H1 (cell line): ENCODE data around the gene CNTN6. TPM values are rescaled to one million over a fixed set of nuclear protein-coding genes. Genes with fewer than 3 reads are reported as not detected.

Experiments
- CTCF ChIA-PET: fragments of 300-600 bp; sonication (Branson Sonifier 250); formaldehyde crosslinking; loops from one replicate; lab custom pipeline; 2021; ENCODE audit not compliant: partially characterized antibody; lab: Charles Lee
- POLR2A ChIA-PET: fragments of 300-600 bp; sonication (Branson Sonifier 250); formaldehyde crosslinking; loops from one replicate; lab custom pipeline; 2021; ENCODE audit warnings: inconsistent platforms; ENCODE audit not compliant: partially characterized antibody; lab: Charles Lee
- DNase-seq, 2 experiments: peaks; one replicate each; pipeline versions ENCODE4 v3.0.0 to v3.0.0-alpha.2; 2010 to 2022; ENCODE audit warnings: low spot score in 2 of 2, low read depth in 1 of 2, mixed read lengths in 1 of 2
- FAIRE-seq: peaks from 2 replicates; lab custom pipeline; 2011; peaks lifted over from hg19 to GRCh38; lab: Jason Lieb, UNC
- H2AFZ ChIP-seq: 2 replicates; pipeline ENCODE4 v1.8.1; 2012; ENCODE audit warnings: low read length, inconsistent platforms
- H2AK5ac ChIP-seq: 2 replicates; pipeline ENCODE4 v1.6.1; 2013; ENCODE audit warnings: low read depth, low read length
- H2BK120ac ChIP-seq: replicated peaks from 2 replicates; pipeline ENCODE3; 2013; ENCODE audit warnings: low read depth, low read length, inconsistent platforms
- H2BK12ac ChIP-seq: 2 replicates; pipeline ENCODE4 v1.6.1; 2013; ENCODE audit warnings: low read depth, low read length
- H2BK15ac ChIP-seq: 2 replicates; pipeline ENCODE4 v1.6.1; 2013; ENCODE audit warnings: low read length
- H2BK20ac ChIP-seq: 2 replicates; pipeline ENCODE4 v1.6.1; 2013; ENCODE audit warnings: low read length
- H2BK5ac ChIP-seq: 2 replicates; pipeline ENCODE4 v1.6.1; 2013; ENCODE audit warnings: low read depth, low read length
- H3K14ac ChIP-seq: 2 replicates; pipeline ENCODE4 v1.6.1; 2013; ENCODE audit warnings: inconsistent platforms; ENCODE audit not compliant: insufficient read length
- H3K18ac ChIP-seq: 2 replicates; pipeline ENCODE4 v1.6.1; 2013; ENCODE audit warnings: low read length; ENCODE audit errors: extremely low read depth
- H3K23ac ChIP-seq: 2 replicates; pipeline ENCODE4 v1.6.1; 2013; ENCODE audit warnings: inconsistent platforms; ENCODE audit not compliant: insufficient read length
- H3K23me2 ChIP-seq: 2 replicates; pipeline ENCODE4 v1.6.1; 2013; ENCODE audit warnings: low read depth, low read length
- H3K27ac ChIP-seq: 2 replicates; pipeline ENCODE4 v1.6.1; 2011; ENCODE audit warnings: low read depth, low read length, inconsistent platforms
- H3K27me3 ChIP-seq, 4 experiments: replicated peaks in 1 of 4; 1 replicate in 1 of 4; 2 replicates in 3 of 4; pipeline versions ENCODE4 v1.6.1 to v1.8.1; 2011 to 2013; ENCODE audit warnings: low read length in 3 of 4, mild to moderate bottlenecking in 3 of 4, inconsistent platforms in 2 of 4, mixed read lengths in 2 of 4, moderate library complexity in 1 of 4; ENCODE audit not compliant: control insufficient read depth in 3 of 4, insufficient read depth in 3 of 4; ENCODE audit errors: extremely low read depth in 1 of 4
- H3K36me3 ChIP-seq, 4 experiments: 2 replicates each; pipeline versions ENCODE4 v1.6.1 to v1.8.1; 2011 to 2013; ENCODE audit warnings: mild to moderate bottlenecking in 4 of 4, low read length in 3 of 4, moderate library complexity in 2 of 4, control low read depth in 1 of 4, inconsistent platforms in 1 of 4; ENCODE audit not compliant: insufficient read depth in 4 of 4, control insufficient read depth in 2 of 4
- H3K4ac ChIP-seq: replicated peaks from 2 replicates; pipeline ENCODE3; 2013; ENCODE audit warnings: low read length, low read depth, mixed read lengths, inconsistent platforms; ENCODE audit not compliant: insufficient read length
- H3K4me1 ChIP-seq, 4 experiments: replicated peaks in 1 of 4; 1 replicate in 1 of 4; 2 replicates in 3 of 4; pipeline versions ENCODE4 v1.6.1 to v1.8.1; 2011 to 2013; ENCODE audit warnings: low read length in 3 of 4, inconsistent platforms in 2 of 4, mixed read lengths in 1 of 4; ENCODE audit not compliant: insufficient read depth in 4 of 4, control insufficient read depth in 3 of 4
- H3K4me2 ChIP-seq, 2 experiments: 2 replicates each; pipeline versions ENCODE4 v1.6.1 to v1.8.1; 2011 to 2013; ENCODE audit warnings: low read depth in 2 of 2, low read length in 2 of 2, control low read depth in 1 of 2, inconsistent platforms in 1 of 2, mild to moderate bottlenecking in 1 of 2; ENCODE audit not compliant: insufficient read depth in 1 of 2
- H3K4me3 ChIP-seq, 4 experiments: fragments of 200-600, 300-600 bp in 1 of 4; sonication (generic), shearing (Covaris generic), sonication (Bioruptor Twin) in 1 of 4; 2 replicates each; pipeline versions ENCODE4 v1.5.1 to v1.8.1; 2011 to 2016; ENCODE audit warnings: low read length in 4 of 4, low read depth in 3 of 4, control low read depth in 2 of 4, inconsistent platforms in 2 of 4, mild to moderate bottlenecking in 2 of 4, mixed read lengths in 1 of 4, moderate library complexity in 1 of 4; ENCODE audit not compliant: insufficient read depth in 2 of 4; ENCODE audit errors: extremely low read depth in 1 of 4
- H3K56ac ChIP-seq: replicated peaks from 2 replicates; pipeline ENCODE3; 2013; ENCODE audit warnings: low read depth, mild to moderate bottlenecking, mixed read lengths, low read length, inconsistent platforms; ENCODE audit not compliant: insufficient read length
- H3K79me1 ChIP-seq: 2 replicates; pipeline ENCODE4 v1.6.1; 2013; ENCODE audit warnings: low read depth, low read length, control low read depth
- H3K79me2 ChIP-seq, 2 experiments: 2 replicates each; pipeline versions ENCODE4 v1.6.1 to v1.8.1; 2012 to 2013; ENCODE audit warnings: low read length in 2 of 2, mild to moderate bottlenecking in 2 of 2, inconsistent platforms in 1 of 2; ENCODE audit not compliant: insufficient read depth in 2 of 2, control insufficient read depth in 1 of 2
- H3K9ac ChIP-seq, 4 experiments: replicated peaks in 1 of 4; 1 replicate in 1 of 4; 2 replicates in 3 of 4; pipeline versions ENCODE4 v1.6.1 to v1.8.1; 2011 to 2013; ENCODE audit warnings: low read depth in 3 of 4, low read length in 3 of 4, control low read depth in 2 of 4, mild to moderate bottlenecking in 2 of 4, moderate library complexity in 2 of 4, inconsistent platforms in 1 of 4; ENCODE audit errors: extremely low read depth in 1 of 4
- H3K9me3 ChIP-seq, 2 experiments: 2 replicates each; pipeline versions ENCODE4 v1.6.1 to v1.8.1; 2012 to 2013; ENCODE audit warnings: mild to moderate bottlenecking in 2 of 2, moderate library complexity in 2 of 2, control low read depth in 1 of 2, inconsistent platforms in 1 of 2, low read depth in 1 of 2, low read length in 1 of 2, mixed read lengths in 1 of 2; ENCODE audit not compliant: insufficient read depth in 2 of 2
- H4K20me1 ChIP-seq, 2 experiments: replicated peaks in 1 of 2; 2 replicates each; pipeline versions ENCODE3 to v1.8.1; 2011 to 2013; ENCODE audit warnings: inconsistent platforms in 2 of 2, low read length in 2 of 2, mild to moderate bottlenecking in 1 of 2; ENCODE audit not compliant: insufficient read depth in 2 of 2, control insufficient read depth in 1 of 2
- H4K5ac ChIP-seq: 2 replicates; pipeline ENCODE4 v1.6.1; 2013; ENCODE audit warnings: low read length, low read depth, mixed read lengths, inconsistent platforms; ENCODE audit not compliant: insufficient read length
- H4K8ac ChIP-seq: 2 replicates; pipeline ENCODE4 v1.8.0; 2013; ENCODE audit warnings: mild to moderate bottlenecking, moderate library complexity, low read length, inconsistent platforms; ENCODE audit not compliant: insufficient read depth; ENCODE audit errors: extremely low read depth
- H4K91ac ChIP-seq: replicated peaks from 2 replicates; pipeline ENCODE3; 2013; ENCODE audit warnings: low read length, mixed read lengths, inconsistent platforms; ENCODE audit not compliant: insufficient read length
- CREB1 ChIP-seq: IDR thresholded peaks from 2 replicates; pipeline ENCODE4 v1.6.1; 2012; ENCODE audit warnings: inconsistent platforms
- FOSL1 ChIP-seq: IDR thresholded peaks from 2 replicates; pipeline ENCODE4 v1.6.1; 2011; ENCODE audit warnings: mild to moderate bottlenecking, low read depth, low read length, moderate library complexity; ENCODE audit not compliant: insufficient read depth
- HDAC6 ChIP-seq: IDR thresholded peaks from one replicate; pipeline ENCODE4 v1.7.1; 2012; ENCODE audit warnings: low read depth, mild to moderate bottlenecking, inconsistent platforms, low read length, moderate library complexity
- JUN ChIP-seq: IDR thresholded peaks from 2 replicates; pipeline ENCODE4 v1.6.1; 2011; ENCODE audit warnings: low read depth, mild to moderate bottlenecking, improper control_type of control experiment, low read length
- RBBP5 ChIP-seq: IDR thresholded peaks from 2 replicates; pipeline ENCODE4 v1.7.1; 2012; ENCODE audit warnings: low read depth, mild to moderate bottlenecking, inconsistent platforms, low read length, moderate library complexity, borderline replicate concordance
- SAP30 ChIP-seq: fragments of 300-600 bp; sonication (generic); IDR thresholded peaks from 2 replicates; pipeline ENCODE4 v1.7.1; 2012; ENCODE audit warnings: low read length, moderate library complexity, mild to moderate bottlenecking, inconsistent platforms; ENCODE audit not compliant: insufficient read depth, insufficient replicate concordance
- SIRT6 ChIP-seq: IDR thresholded peaks from one replicate; pipeline ENCODE4 v1.7.1; 2012; ENCODE audit warnings: low read length, inconsistent platforms
- SIX5 ChIP-seq: IDR thresholded peaks from 2 replicates; pipeline ENCODE4 v1.6.1; 2011; ENCODE audit warnings: mild to moderate bottlenecking, low read depth, low read length
- SP4 ChIP-seq: IDR thresholded peaks from 2 replicates; pipeline ENCODE4 v1.6.1; 2012; ENCODE audit warnings: low read length, inconsistent platforms
- TEAD4 ChIP-seq: IDR thresholded peaks from 2 replicates; pipeline ENCODE4 v1.6.1; 2012; ENCODE audit warnings: low read depth, low read length, inconsistent platforms, mixed read lengths
- ZNF274 ChIP-seq: IDR thresholded peaks from 2 replicates; pipeline ENCODE4 v1.7.0; 2012; ENCODE audit warnings: low read length, borderline replicate concordance; ENCODE audit errors: extremely low read depth
- WGBS, 2 experiments: shearing (Covaris generic) in 1 of 2; methylation state at CpG; one replicate each; pipeline versions ENCODE4 v1.1.6 to v1.1.7; 2013 to 2015; ENCODE audit warnings: low lambda C conversion rate in 2 of 2, mixed read lengths in 2 of 2, inconsistent platforms in 1 of 2, low coverage in 1 of 2, missing lambda C conversion rate in 1 of 2; ENCODE audit not compliant: insufficient replicate concordance in 2 of 2, insufficient coverage in 1 of 2, insufficient read length in 1 of 2; ENCODE audit errors: extremely low coverage in 1 of 2, missing lambda C conversion rate in 1 of 2; 5-methylcytosine and 5-hydroxymethylcytosine counted together
- polyA plus RNA-seq, 7 experiments: library from polyadenylated mRNA; depleted of rRNA in 3 of 7; stranded (reverse) in 5 of 7; unstranded in 2 of 7; fragments of >200 nt in 5 of 7; fragments of 200-250 nt in 2 of 7; gene quantifications; 1 replicate in 5 of 7; 2 replicates in 1 of 7; 4 replicates in 1 of 7; pipeline versions ENCODE4 v1.2.1 to v1.2.3, GENCODE V29; 2011 to 2013; ENCODE audit warnings: missing spikeins in 2 of 7, mixed read lengths in 2 of 7
- total RNA-seq: library from RNA; stranded (reverse); fragmentation: NEBNext Ultra II Directional; extraction: Animal tissue kit (Norgen Biotek cat#: 25700); gene quantifications from 2 replicates; pipeline ENCODE4 v1.2.1, GENCODE V29; 2021

Gene CNTN6
- total and polyA plus RNA-seq, 2 of the 8 experiments (the other 6 are each of a cell fraction or from before 2014, with no cell fraction given) = not detected

DNA sequence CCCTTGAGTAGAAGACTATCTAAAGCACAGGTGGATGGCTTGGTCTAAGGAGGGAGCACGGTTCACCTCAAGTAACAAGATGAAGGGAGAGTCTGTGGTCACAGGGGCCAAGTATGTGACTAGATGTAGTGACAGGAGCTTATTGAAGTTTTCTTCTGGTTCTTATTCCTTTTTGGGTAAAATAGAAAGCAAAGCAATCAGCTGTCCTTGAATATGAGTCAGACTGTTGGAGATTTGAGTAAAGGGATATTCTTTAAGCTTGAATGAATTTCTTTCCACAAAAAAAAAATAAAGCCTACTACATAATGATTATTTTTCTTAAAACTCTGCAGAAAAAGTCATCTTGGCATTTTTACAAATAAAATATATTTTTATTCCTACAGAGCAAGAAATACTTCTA is 1.5 kb upstream of the CNTN6 start:
- Histone ChIP-seq H4K20me1 (no peaks in the 10 kb centered on the region), H2AFZ (no peak overlapping the region), H3K4me2 (no peak overlapping the region), H3K9me3 (no peaks in the 10 kb centered on the region), H3K79me2 (no peaks in the 10 kb centered on the region), H4K8ac (no peak overlapping the region), H4K5ac (no peak overlapping the region), H3K23ac (no peak overlapping the region), H2BK120ac (no peak overlapping the region), H3K4me1 (peaks cover 0 to 5% (median 2%) of the 10 kb centered on the region in 4 experiments; a peak in 3 of 7 replicates), H3K14ac (no peak overlapping the region), H4K91ac (no peak overlapping the region), H3K27ac (no peak overlapping the region), H3K18ac (no peak overlapping the region), H2BK15ac (no peak overlapping the region), H3K36me3 (no peaks in the 10 kb centered on the region), H3K23me2 (no peaks in the 10 kb centered on the region), H2AK5ac (no peak overlapping the region), H3K27me3 (no peaks in the 10 kb centered on the region), H3K4ac (no peak overlapping the region), H2BK20ac (no peak overlapping the region), H3K4me3 (no peak overlapping the region), H2BK12ac (no peak overlapping the region), H3K79me1 (no peaks in the 10 kb centered on the region), H2BK5ac (no peak overlapping the region), H3K56ac (no peak overlapping the region), H3K9ac (no peak overlapping the region)
- WGBS, 2 experiments = 90% methylated on average over 1 of the region's 1 CpG; no CpG with 5 or more reads in 1 of the 2 experiments
- FAIRE-seq (no peak), DNase-seq (no peak)
- ChIA-PET POLR2A (no interaction called here), CTCF (interaction anchor here (1.9 kb wide), 1 partner anchor 141 kb away, joined by 3 read pairs; no protein-coding TSS in a partner anchor)
- no peak for TF ChIP-seq RBBP5
- TF ChIP-seq CREB1 = no peak
- no peak for TF ChIP-seq SIX5
- TF ChIP-seq FOSL1 = no peak
- no peak for TF ChIP-seq ZNF274
- no peak for TF ChIP-seq SIRT6
- no peak for TF ChIP-seq SP4
- TF ChIP-seq JUN = no peak
- no peak for TF ChIP-seq TEAD4
- no peak for TF ChIP-seq SAP30
- no peak for TF ChIP-seq HDAC6
